Heart right ventricle (tissue), 16 donors: Measurements from ENCODE around the gene DHX29. TPM values are rescaled to one million over a fixed set of nuclear protein-coding genes. Genes with fewer than 3 reads are reported as not detected.
A peak's percentile ranks its signal among the peaks of the same experiment; 100 is the strongest.

Experiments
- ATAC-seq, 8 donors: fragments of 200-7000 bp; cut with Tn5 transposase; one replicate each; pipeline ENCODE4 v1.9.1; 2020; ENCODE audit warnings: mild to moderate bottlenecking in 8 of 8, moderate library complexity in 8 of 8, moderate number of reproducible peaks in 1 of 8
- DNase-seq, 2 donors: peaks; one replicate each; pipeline ENCODE4 v3.0.0-alpha.2; 2020
- H3K27ac ChIP-seq, 10 donors: fragments of 200-600 bp; sonication (generic) in 2 of 10; one replicate each; pipeline versions ENCODE4 v1.5.0 to v1.8.0; 2020 to 2022; ENCODE audit warnings: mild to moderate bottlenecking in 3 of 10
- H3K27me3 ChIP-seq, 7 donors: fragments of 200-600 bp; one replicate each; pipeline ENCODE4 v1.8.0; 2021 to 2022; ENCODE audit warnings: mild to moderate bottlenecking in 2 of 7
- H3K36me3 ChIP-seq, 9 donors: fragments of 200-600 bp; sonication (generic) in 1 of 9; one replicate each; pipeline versions ENCODE4 v1.5.0 to v1.8.0; 2020 to 2022; ENCODE audit warnings: mild to moderate bottlenecking in 2 of 9
- H3K4me1 ChIP-seq, 9 donors: fragments of 200-600 bp; sonication (generic) in 1 of 9; one replicate each; pipeline versions ENCODE4 v1.5.0 to v1.8.0; 2020 to 2022; ENCODE audit warnings: mild to moderate bottlenecking in 4 of 9
- H3K4me3 ChIP-seq, 10 donors: fragments of 200-600 bp; sonication (generic) in 2 of 10; one replicate each; pipeline versions ENCODE4 v1.5.0 to v1.8.0; 2020 to 2022; ENCODE audit warnings: mild to moderate bottlenecking in 7 of 10, moderate library complexity in 2 of 10
- H3K9me3 ChIP-seq, 11 donors: fragments of 200-600 bp in 10 of 11; sonication (generic) in 2 of 11; one replicate each; pipeline versions ENCODE4 v1.5.0 to v1.8.0; 2013 to 2022; ENCODE audit warnings: mild to moderate bottlenecking in 2 of 11, control low read depth in 1 of 11, moderate library complexity in 1 of 11
- WGBS, 2 donors: extraction: QIAGEN DNeasy Blood & Tissue Kit; methylation state at CpG; one replicate each; pipeline ENCODE4 v1.1.7; 2013; ENCODE audit warnings: inconsistent platforms in 1 of 2; 5-methylcytosine and 5-hydroxymethylcytosine counted together
- intact Hi-C, 10 donors: fragments of 100-400 bp; cut with DNase I; formaldehyde crosslinking; loops; one replicate each; pipeline versions ENCODE4 v1.11.1 to v1.14.2; 2022
- polyA plus RNA-seq, 2 donors: library from polyadenylated mRNA; stranded (reverse); fragments of 200-250 nt; gene quantifications; one replicate each; pipeline ENCODE4 v1.2.3, GENCODE V29; 2013
- total RNA-seq, 10 donors: library from RNA; stranded (reverse); fragmentation: NEBNext Ultra II Directional in 3 of 10; extraction: Animal tissue kit (Norgen Biotek cat#: 25700) in 3 of 10; gene quantifications; one replicate each; pipeline versions ENCODE4 v1.2.1 to v1.2.4, GENCODE V29; 2021 to 2023
- TF ChIP-seq, protein P1 (sequence below), 9 donors: fragments of 200-600 bp; sonication (generic) in 2 of 9; IDR thresholded peaks; one replicate each; pipeline versions ENCODE4 v1.5.0 to v1.8.0; 2021 to 2022; ENCODE audit warnings: antibody characterized with exemption in 9 of 9, mild to moderate bottlenecking in 5 of 9, moderate library complexity in 1 of 9
- donor health status: Arrhythmogenic right ventricular cardiomyopathy.
- donor health status: ischemic (EF 13 %, LVEDD 7.1; RV severe dilation, severe dysfunction).
- donor health status: healthy with polysubstance abuse.
- donor health status: DM: no; HTN: yes; CAD: no.
- donor health status: DM: no; HTN: no; CAD: no.
- donor health status: ischemic (EF 25% LVEDD 6.9; RV normal size, moderate dysfunction).
- donor health status: ischemic (EF 25% LVEDD 5.7; RV mildly dilated, moderate dysfunction).
- donor health status: healthy.
- donor health status: DM: yes; HTN: yes; CAD: no.
- donor health status: Ischemic cardiomyopathy.
- donor health status: ischemic (EF 35%, LVEDD 5.7; RV mildly dilated, moderate dysfunction).
- donor health status: nonischemic (EF 11% LVEDD 7.7; RV severe dilation, severe dysfunction).
- donor health status: DM: yes; HTN: yes; CAD: no.
- donor health status: PGD.
- donor health status: ischemic (EF 29% LVEDD 5.4; RV normal size, mild dysfunction).
- donor health status: nonischemic (EF 23%, LVEDD 6.1; RV moderate dilation, normal function).

DHX29 gene
- total and polyA plus RNA-seq, 12 donors: 7.6 to 25.8 (median 20.9) TPM

DNA sequence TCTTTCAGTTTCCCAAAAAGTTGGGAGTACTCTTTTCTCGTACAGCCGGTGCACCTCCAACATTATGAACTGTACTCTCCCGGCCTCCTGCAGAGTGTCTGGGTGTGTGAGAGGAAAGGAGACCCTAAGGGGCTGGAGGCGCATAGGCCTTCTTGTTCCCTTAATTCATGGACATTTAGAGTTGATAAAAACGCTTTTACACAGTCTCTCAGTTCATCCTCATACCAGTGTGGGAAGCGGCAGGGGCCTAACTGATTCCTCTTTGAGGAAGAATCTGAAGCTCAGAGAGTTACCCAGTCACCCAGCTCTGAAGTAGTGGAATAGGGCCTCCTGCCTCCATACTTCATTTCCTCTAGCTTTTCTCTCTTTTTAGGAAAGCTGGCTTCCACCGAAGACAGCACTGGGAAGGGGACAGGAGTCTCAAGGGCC is 83.7 kb downstream of the DHX29 start:
- DNase-seq: no peak
- H3K27me3 ChIP-seq: peaks cover 62 to 100% (median 100%) of the 10 kb centered on the region in 7 donors
- ATAC-seq: no peak
- H3K36me3 ChIP-seq: no peaks in the 10 kb centered on the region
- 57 to 60% methylated on average over 7 of the region's 7 CpGs for WGBS, 2 donors
- TF ChIP-seq, protein P1, sequence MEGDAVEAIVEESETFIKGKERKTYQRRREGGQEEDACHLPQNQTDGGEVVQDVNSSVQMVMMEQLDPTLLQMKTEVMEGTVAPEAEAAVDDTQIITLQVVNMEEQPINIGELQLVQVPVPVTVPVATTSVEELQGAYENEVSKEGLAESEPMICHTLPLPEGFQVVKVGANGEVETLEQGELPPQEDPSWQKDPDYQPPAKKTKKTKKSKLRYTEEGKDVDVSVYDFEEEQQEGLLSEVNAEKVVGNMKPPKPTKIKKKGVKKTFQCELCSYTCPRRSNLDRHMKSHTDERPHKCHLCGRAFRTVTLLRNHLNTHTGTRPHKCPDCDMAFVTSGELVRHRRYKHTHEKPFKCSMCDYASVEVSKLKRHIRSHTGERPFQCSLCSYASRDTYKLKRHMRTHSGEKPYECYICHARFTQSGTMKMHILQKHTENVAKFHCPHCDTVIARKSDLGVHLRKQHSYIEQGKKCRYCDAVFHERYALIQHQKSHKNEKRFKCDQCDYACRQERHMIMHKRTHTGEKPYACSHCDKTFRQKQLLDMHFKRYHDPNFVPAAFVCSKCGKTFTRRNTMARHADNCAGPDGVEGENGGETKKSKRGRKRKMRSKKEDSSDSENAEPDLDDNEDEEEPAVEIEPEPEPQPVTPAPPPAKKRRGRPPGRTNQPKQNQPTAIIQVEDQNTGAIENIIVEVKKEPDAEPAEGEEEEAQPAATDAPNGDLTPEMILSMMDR (IDR thresholded peaks at IDR 0.05): no peak
- H3K9me3 ChIP-seq: no peaks in the 10 kb centered on the region
- H3K4me3 ChIP-seq: no peak overlapping the region
- H3K4me1 ChIP-seq: peaks cover 4 to 43% (median 30%) of the 10 kb centered on the region in 9 donors
- no peak overlapping the region for H3K27ac ChIP-seq
- intact Hi-C loops: loop anchor here in 2 of 10 donors (5.0 to 10.0 kb wide), 2 partner anchors 47 to 49 kb away; partner anchors contain the start of gene CDC20B (in 1 of the 2)

DNA sequence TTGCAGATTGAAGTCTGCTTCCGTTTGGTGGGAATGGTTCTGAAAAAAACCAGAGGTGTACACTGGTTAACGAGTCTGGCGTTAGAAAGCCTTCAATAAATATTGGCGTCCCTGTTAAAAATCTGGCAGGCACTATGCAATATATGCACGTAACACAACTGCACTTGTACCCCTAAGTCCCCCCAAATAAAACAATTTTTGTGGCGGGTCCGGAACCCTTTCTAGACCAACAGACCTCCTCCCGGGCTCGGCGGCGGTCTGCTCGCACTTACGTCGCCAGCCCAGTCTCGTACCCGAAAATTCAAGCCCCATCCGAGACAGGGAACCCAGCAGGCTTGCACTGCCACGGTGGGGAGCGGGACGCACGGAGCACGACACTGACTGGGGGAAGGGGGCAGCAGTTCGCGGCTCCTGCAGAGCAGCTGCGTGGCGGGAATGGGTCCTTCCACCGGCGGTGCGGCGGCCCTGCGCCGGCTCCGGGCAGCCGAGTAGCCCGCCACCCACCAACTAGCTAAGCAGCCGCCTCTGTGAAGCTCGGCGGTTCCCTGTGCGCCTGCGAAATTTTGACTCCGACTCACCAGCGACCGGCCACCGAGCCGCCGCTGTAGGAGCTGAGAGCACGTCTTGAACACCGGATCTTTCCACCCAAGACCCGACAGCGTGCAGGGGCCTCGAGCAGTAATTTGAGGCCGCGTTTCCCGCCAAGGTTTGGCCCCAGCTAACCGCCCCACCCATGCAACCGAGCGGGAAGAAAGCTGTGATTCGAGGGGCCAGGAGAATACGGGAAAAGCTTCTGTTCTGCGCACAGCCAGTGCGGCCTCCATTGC is 84.3 kb downstream of the DHX29 start:
- TF ChIP-seq, protein P1 (IDR thresholded peaks at IDR 0.05): no peak
- H3K36me3 ChIP-seq: no peaks in the 10 kb centered on the region
- ATAC-seq: no peak
- DNase-seq: no peak
- no peak overlapping the region for H3K27ac ChIP-seq
- peaks cover 62 to 100% (median 100%) of the 10 kb centered on the region in 7 donors for H3K27me3 ChIP-seq
- peak overlapping the region in 1 of 10 donors; percentile 13 for H3K4me3 ChIP-seq
- no peaks in the 10 kb centered on the region for H3K9me3 ChIP-seq
- whole genome bisulfite sequencing, 2 donors: 10 to 12% methylated on average over 61 of the region's 61 CpGs
- H3K4me1 ChIP-seq: peaks cover 4 to 43% (median 30%) of the 10 kb centered on the region in 9 donors
- intact Hi-C loops: loop anchor here in 2 of 10 donors (5.0 to 10.0 kb wide), 2 partner anchors 46 to 48 kb away; partner anchors contain the start of gene CDC20B (in 1 of the 2)

DNA sequence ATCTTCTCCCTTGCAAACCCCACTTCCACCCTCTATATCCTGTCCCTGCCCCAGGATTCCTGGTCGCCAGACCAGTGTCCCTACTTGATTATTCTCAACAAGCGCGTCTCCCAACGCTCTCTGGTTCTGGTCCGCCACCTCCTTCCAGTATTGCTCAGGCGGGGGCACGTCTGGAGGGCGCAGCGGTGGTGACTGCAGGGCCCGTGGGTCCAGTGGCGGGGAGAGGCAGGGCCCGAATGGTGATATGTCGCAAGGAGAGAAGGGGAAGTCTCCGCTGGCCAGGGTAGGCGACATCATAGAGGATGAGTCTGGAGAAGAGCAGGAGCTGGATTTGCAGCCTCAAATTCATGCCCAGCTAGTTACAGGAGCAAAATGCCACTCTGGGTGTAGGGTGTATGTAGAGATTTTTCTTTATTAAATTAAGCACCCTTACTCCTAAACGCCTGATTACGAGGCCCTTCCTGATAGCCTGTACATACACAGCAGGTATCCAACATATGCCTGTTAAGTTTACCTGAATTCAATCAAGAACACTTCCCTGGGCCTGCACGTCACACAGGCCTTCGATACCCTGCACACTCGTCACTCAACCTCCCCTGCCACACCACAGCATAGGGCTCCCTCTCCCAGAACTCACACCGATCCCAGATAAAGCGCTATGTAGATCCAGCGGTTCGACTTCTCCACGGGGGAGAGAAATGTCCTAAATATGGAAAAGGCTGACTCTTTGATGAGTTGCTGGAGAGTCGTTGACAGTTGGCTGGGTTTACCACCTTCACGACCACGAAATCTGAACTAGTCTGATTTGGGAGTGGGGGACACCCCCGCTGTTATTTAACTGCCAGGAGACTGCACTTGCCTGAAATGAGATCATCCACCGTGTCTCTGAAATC is 85.2 kb downstream of the DHX29 start:
- DNase-seq: no peak
- intact Hi-C loops: loop anchor here in 2 of 10 donors (5.0 to 10.0 kb wide), 2 partner anchors 45 to 48 kb away; partner anchors contain the start of gene CDC20B (in 1 of the 2)
- H3K4me3 ChIP-seq: no peak overlapping the region
- no peak for ATAC-seq
- peaks cover 4 to 38% (median 23%) of the 10 kb centered on the region in 9 donors for H3K4me1 ChIP-seq
- H3K36me3 ChIP-seq: no peaks in the 10 kb centered on the region
- H3K27ac ChIP-seq: no peak overlapping the region
- H3K9me3 ChIP-seq: no peaks in the 10 kb centered on the region
- peaks cover 55 to 100% (median 99%) of the 10 kb centered on the region in 7 donors for H3K27me3 ChIP-seq
- TF ChIP-seq, protein P1 (IDR thresholded peaks at IDR 0.05): no peak
- WGBS, 2 donors: 14 to 15% methylated on average over 30 of the region's 30 CpGs
